ENCODE data around the gene METTL25.

DNA sequence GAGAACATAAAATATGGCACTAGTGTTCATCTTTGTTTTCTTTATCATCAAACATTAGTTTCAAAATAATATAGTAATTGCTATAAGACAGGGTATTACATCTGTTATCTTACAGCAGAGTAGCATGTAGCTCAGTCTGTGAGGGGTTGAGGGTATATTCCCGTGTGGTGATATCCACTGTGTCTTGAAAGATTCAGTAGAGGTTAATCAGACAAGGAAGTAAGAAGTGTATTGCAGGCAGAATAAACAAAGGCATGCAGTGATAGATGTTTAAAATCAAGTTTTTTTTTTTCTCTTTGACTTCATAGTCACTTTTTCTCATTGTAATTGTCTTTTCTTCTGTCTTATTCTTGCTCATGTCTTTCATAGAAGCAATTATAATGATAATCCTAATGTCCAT, 48.3 kb downstream of the METTL25 start:
- TF ChIP-seq JUND (IDR thresholded peaks at IDR 0.05) = no peak
- TF ChIP-seq, protein P1, sequence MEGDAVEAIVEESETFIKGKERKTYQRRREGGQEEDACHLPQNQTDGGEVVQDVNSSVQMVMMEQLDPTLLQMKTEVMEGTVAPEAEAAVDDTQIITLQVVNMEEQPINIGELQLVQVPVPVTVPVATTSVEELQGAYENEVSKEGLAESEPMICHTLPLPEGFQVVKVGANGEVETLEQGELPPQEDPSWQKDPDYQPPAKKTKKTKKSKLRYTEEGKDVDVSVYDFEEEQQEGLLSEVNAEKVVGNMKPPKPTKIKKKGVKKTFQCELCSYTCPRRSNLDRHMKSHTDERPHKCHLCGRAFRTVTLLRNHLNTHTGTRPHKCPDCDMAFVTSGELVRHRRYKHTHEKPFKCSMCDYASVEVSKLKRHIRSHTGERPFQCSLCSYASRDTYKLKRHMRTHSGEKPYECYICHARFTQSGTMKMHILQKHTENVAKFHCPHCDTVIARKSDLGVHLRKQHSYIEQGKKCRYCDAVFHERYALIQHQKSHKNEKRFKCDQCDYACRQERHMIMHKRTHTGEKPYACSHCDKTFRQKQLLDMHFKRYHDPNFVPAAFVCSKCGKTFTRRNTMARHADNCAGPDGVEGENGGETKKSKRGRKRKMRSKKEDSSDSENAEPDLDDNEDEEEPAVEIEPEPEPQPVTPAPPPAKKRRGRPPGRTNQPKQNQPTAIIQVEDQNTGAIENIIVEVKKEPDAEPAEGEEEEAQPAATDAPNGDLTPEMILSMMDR (IDR thresholded peaks at IDR 0.05) = no peak
- no peak for TF ChIP-seq POLR2AphosphoS5 (IDR thresholded peaks at IDR 0.05; ENCODE audit: low read depth, low read length)
- TF ChIP-seq, protein P2, sequence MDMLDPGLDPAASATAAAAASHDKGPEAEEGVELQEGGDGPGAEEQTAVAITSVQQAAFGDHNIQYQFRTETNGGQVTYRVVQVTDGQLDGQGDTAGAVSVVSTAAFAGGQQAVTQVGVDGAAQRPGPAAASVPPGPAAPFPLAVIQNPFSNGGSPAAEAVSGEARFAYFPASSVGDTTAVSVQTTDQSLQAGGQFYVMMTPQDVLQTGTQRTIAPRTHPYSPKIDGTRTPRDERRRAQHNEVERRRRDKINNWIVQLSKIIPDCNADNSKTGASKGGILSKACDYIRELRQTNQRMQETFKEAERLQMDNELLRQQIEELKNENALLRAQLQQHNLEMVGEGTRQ (IDR thresholded peaks at IDR 0.05; ENCODE audit: borderline replicate concordance, low read depth, low read length) = no peak
- no peak for TF ChIP-seq FOSL2 (IDR thresholded peaks at IDR 0.05; ENCODE audit: borderline replicate concordance, low read depth)
- TF ChIP-seq, protein P3, sequence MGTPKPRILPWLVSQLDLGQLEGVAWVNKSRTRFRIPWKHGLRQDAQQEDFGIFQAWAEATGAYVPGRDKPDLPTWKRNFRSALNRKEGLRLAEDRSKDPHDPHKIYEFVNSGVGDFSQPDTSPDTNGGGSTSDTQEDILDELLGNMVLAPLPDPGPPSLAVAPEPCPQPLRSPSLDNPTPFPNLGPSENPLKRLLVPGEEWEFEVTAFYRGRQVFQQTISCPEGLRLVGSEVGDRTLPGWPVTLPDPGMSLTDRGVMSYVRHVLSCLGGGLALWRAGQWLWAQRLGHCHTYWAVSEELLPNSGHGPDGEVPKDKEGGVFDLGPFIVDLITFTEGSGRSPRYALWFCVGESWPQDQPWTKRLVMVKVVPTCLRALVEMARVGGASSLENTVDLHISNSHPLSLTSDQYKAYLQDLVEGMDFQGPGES (IDR thresholded peaks at IDR 0.05; ENCODE audit: low read depth, low read length) = no peak

Measured in SK-N-SH (cell line).